Endothelial cell of hepatic sinusoid (primary cell): Measurements from ENCODE around the gene ZSCAN2.
"Not testable (repeated sequence)": the region's sequence is repeated elsewhere in the genome, so short reads cannot be mapped to it uniquely, and the experiment has no call there.

ENCODE experiments used
- in situ Hi-C: cut with HindIII; loops from 2 replicates; pipeline ENCODE4 v1.10.0; 2017; ENCODE audit warnings: low sequenced_read_pairs

Gene ZSCAN2

DNA sequence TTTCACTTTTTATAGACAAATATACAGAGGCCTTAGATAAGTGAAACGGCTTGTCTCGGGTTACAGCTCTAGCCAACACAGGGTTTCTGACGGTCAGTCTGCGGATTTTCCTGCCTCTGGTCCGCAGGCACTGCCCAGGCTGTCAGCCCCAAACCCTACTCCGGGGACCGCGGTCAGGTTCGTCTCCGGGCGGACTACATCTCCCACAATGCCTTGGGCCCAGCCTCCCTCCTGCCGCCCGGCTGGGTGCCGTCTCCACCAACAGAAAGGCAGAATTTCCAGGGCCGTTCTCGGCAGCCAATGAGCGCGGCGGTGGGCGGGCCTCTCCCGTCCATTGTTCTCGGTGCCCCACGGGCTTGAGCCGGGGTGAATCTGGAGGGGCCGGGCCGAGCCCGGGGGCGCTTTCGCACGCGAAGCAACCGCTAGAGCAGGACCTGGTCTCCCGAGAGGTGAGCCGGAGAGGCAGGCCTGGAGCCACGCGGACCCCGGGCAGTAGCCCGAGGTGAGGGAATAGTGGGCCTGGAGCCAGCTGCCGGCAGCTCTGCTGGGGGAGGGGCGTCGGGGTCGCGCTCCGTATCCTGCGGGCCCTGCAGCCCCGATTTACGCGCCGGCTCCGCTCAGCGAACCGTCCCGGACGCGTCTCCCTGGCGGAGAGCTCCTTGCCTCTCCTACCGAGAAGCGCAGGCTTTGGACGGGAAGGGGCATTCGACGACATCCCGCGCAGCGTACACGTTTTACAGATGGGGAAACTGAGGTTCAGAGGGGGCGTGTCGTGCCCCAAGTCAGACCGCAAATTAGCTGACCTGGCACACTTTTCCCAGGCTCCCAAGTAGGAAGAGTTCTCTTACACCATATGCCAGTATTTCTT lies at the start of gene ZSCAN2:
TSS of gene ZSCAN2 (plus strand) at position 323 of the 868 bp plus-strand sequence. CDS start 2,919 bp downstream, outside the sequence.
- in situ Hi-C loops, result no loop called here

- in situ Hi-C loops, result not testable (repeated sequence)
Observed at GRCh38 chr15:84551624-84552023, 49.2 kb upstream of the ZSCAN2 start.

DNA sequence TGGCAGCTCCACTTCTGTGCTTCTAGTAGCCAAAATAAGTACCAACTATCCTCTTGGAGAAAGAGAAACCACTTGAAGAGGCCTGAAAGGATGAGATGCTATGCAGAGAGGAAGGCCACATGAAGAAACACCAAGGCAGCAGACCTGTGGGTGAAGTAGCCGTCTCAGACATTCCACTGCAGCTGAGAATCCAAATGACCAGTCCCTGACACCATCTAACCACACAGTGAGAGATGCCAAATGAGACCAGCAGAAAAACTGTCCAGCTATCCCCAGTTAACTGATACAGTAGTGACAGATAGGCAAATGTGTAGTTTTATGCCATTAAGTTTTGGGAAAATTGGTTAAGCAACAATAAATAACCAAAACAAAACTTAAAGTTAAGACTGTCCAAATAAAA lies 47.9 kb upstream of the ZSCAN2 start:
- in situ Hi-C loops, result no loop called here

DNA sequence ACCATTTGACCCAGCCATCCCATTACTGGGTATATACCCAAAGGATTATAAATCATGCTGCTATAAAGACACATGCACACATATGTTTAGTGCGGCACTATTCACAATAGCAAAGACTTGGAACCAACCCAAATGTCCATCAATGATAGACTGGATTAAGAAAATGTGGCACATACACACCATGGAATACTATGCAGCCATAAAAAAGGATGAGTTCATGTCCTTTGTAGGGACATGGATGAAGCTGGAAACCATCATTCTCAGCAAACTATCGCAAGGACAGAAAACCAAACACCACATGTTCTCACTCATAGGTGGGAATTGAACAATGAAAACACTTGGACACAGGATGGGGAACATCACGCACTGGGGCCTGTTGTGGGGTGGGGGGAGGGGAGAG lies 44.1 kb upstream of the ZSCAN2 start:
- in situ Hi-C loops, result not testable (repeated sequence)

GRCh38 chr15:84568021-84568420 lies 32.8 kb upstream of the ZSCAN2 start:
- in situ Hi-C loops, result not testable (repeated sequence)

- in situ Hi-C loops, result no loop called here
Observed at GRCh38 chr15:84570164-84570735, 30.6 kb upstream of the ZSCAN2 start.

GRCh38 chr15:84572231-84572630 lies 28.6 kb upstream of the ZSCAN2 start:
- in situ Hi-C loops, result no loop called here

DNA sequence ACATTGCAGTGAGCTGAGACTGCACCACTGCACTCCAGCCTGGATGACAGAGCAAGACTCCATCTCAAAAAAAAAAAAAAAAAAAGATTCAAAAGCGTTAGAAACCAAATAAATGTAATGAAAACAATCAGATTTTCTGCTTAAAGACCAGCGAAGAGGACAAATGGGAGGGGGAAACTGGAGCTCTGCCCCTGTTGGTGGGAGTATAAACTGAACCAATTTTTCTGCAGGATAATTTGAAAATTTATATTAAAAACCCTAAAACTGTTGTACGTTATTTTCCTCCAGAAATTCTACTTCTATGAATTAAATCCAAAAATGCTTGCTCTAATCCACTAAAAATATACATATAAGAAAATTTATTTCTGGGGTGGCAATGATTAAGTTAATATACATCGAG lies 25.3 kb upstream of the ZSCAN2 start:
- in situ Hi-C loops, result no loop called here

DNA sequence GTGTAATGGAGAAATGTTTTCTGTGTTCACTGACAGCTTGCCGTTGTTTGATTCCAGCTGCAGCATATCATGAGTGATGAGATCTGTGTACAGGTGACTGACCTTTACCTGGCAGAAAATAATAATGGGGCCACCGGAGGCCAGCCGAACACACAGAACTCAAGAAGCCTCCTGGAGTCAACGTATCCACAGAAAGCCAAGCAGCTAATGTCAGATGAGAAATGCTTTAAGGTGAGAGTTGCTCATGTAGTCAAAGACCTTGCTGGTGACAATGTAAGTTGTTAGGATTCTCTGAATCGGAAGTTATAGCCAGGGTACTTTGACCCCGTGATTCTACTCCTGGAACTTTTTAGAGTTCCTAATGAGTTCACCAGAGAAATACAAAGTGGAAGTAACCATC lies 22.9 kb upstream of the ZSCAN2 start:
- in situ Hi-C loops, result not testable (repeated sequence)

- in situ Hi-C loops, result not testable (repeated sequence)
Observed at GRCh38 chr15:84579261-84579721, 21.5 kb upstream of the ZSCAN2 start.

GRCh38 chr15:84581676-84582428 lies 19.0 kb upstream of the ZSCAN2 start:
- in situ Hi-C loops, result not testable (repeated sequence)

- in situ Hi-C loops, result no loop called here
Observed at GRCh38 chr15:84582583-84583157, 18.1 kb upstream of the ZSCAN2 start.

DNA sequence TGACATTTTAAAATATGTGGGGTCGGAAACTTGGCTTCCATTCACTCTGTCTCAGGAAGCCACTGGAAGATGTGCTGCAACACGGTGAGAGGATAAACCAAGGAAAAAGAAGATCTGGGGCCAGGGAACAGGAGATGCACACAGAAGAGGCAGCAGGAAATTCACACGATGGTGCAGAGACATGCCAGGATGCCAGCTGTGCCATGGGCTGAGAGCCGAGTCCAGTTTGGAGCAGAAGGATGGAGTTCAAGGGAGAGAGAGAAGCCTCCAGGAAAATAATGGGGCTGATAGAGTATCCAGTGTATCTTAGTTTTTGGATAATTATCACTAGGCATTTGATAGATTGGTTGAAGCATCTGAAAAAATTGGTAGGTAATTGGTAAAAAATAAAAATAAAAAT lies 16.9 kb upstream of the ZSCAN2 start:
- in situ Hi-C loops, result not testable (repeated sequence)

GRCh38 chr15:84586696-84587095 lies 14.1 kb upstream of the ZSCAN2 start:
- in situ Hi-C loops, result no loop called here

- in situ Hi-C loops, result no loop called here
Observed at GRCh38 chr15:84588053-84588874, 12.5 kb upstream of the ZSCAN2 start.

DNA sequence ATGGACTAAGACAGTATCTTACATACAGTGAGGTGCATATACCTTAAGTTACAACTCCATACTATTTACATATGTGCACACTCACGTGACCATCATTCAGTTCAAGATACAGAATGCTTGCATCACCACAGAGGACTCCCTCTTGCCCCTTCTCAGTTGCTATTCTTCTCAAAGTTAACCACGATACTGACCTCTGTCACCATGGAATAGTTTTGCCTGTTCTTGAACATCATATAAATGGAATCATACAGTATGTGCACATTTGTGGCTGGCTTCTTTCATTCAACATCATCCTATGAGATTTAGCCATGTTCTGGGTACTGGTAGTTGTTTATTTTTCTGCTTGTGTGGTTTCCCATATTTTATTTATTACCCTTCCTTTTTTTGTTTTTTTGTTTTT lies 10.4 kb upstream of the ZSCAN2 start:
- in situ Hi-C loops, result no loop called here

GRCh38 chr15:84591815-84592214 lies 9.0 kb upstream of the ZSCAN2 start:
- in situ Hi-C loops, result no loop called here

DNA sequence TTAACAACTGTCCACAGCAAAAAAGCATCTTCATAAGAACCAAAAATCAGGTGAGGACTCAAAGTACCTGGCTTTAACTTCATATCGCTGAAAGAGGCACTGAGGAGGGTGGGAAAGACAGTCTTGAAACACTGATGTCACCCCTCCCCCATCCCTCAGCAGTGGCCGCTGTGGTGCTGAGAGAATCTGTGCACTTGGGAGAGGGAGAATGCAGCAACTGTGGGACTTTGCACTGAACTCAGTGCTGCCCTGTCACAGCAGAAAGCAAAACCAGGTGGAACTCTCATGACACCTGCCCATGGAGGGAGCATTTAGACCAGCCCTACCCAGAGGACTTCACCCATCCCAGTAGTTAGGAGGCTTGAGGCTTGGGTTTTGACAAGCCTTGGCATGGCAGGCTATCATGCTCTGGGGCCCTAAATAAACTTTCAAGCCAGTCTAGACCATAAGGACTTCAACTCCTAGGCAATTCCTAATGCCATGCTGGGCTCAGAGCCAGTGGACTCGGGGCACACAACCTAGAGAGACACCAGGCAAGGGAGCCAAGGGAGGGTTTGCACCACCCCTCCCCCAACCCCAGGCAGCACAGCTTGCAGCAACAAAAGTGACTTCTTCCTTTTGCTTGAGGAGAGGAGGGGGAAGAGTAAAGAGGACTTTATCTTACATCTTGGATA lies 6.1 kb upstream of the ZSCAN2 start:
- in situ Hi-C loops, result no loop called here

DNA sequence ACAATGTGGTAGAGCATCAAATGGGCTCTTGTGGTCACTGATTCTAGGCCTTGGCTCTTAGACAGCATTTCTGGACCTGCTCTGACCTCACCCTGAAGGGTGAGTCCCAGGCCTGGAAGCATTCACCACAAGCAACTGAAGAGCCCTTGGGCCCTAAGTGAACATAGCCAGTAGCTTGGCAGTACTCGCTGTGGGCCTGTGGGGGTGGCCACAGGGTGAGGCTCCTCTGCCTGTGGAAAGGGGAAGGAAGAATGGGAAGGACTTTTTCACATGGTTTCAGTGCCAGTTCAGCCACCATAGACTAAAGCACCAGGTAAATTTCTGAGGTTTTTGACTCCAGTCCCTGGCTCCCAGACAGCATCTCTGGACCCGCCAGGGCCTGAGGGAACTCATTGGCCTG lies 5.1 kb upstream of the ZSCAN2 start:
- in situ Hi-C loops, result no loop called here

DNA sequence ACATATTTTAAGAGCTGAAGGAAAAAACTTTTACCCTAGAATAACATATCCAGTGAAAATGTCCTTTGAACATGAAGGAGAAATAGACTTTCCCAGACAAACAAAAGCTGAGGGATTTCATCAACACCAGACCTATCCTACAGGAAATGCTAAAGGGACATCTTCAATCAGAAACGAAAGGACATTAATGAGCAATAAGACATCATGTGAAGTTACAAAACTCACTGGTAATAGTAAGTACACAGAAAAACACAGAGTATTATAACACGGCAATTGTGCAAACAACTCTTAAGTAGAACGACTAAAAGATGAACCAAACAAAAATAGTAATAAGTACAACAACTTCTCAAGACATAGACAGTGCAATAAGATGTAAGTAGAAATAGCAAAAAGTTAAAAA lies 3.5 kb upstream of the ZSCAN2 start:
- in situ Hi-C loops, result no loop called here
